ENCODE measurements around the gene POMGNT1. TPM values are rescaled to one million over a fixed set of nuclear protein-coding genes. Genes with fewer than 3 reads are reported as not detected.

Gene POMGNT1
- total RNA-seq, 1 experiment from 2014 or later = 92.5 TPM

- TF ChIP-seq CTCF (conservative IDR thresholded peaks at IDR 0.05; ENCODE audit: low read depth, low read length) (no peak), EZH2 (IDR thresholded peaks at IDR 0.05; ENCODE audit: low read length, unreplicated experiment) (no peak), EZH2phosphoT487 (IDR thresholded peaks at IDR 0.05; ENCODE audit: borderline replicate concordance, low read length) (no peak)
- no peak for ATAC-seq
- Histone ChIP-seq H3K9ac (ENCODE audit: low read length) (no peak overlapping the region), H3F3A (ENCODE audit: low read length, unreplicated experiment) (no peaks in the 10 kb centered on the region), H3K79me2 (ENCODE audit: low read length) (peaks cover 23% of the 10 kb centered on the region), H3K27me3 (ENCODE audit: low read length) (no peaks in the 10 kb centered on the region), H3K4me3 (ENCODE audit: low read length) (no peak overlapping the region), H2AFZ (ENCODE audit: low read length) (no peak overlapping the region), H3K9me2 (replicated peaks; ENCODE audit: low read length) (no peaks in the 10 kb centered on the region), H4K20me1 (ENCODE audit: low read length) (no peaks in the 10 kb centered on the region), H3K4me1 (ENCODE audit: insufficient read depth, low read length) (peaks cover 9% of the 10 kb centered on the region), H3K9me3 (ENCODE audit: low read length) (no peaks in the 10 kb centered on the region), H3K4me2 (ENCODE audit: low read length) (no peak overlapping the region), H3K27ac (ENCODE audit: low read length) (no peak overlapping the region), H3K36me3 (ENCODE audit: low read depth, low read length) (peaks cover 7% of the 10 kb centered on the region)
- POLR2A ChIA-PET (ENCODE audit: unreplicated experiment) = no interaction called here
- BruUV-seq (replicated peaks) = no TSS peak
- no peak for DNase-seq
- intact Hi-C loops (cut with micrococcal nuclease) = no loop called here
- CTCF ChIA-PET = no interaction called here
Measured at GRCh38 chr1:46194641-46195193, 3.5 kb downstream of the POMGNT1 start.

GRCh38 chr1:46193984-46194570 is 4.2 kb downstream of the POMGNT1 start:
- Histone ChIP-seq H3K4me1 (ENCODE audit: insufficient read depth, low read length) (peaks cover 13% of the 10 kb centered on the region), H3F3A (ENCODE audit: low read length, unreplicated experiment) (no peaks in the 10 kb centered on the region), H3K9me3 (ENCODE audit: low read length) (no peaks in the 10 kb centered on the region), H3K4me3 (ENCODE audit: low read length) (no peak overlapping the region), H3K9ac (ENCODE audit: low read length) (no peak overlapping the region), H3K27me3 (ENCODE audit: low read length) (no peaks in the 10 kb centered on the region), H4K20me1 (ENCODE audit: low read length) (no peaks in the 10 kb centered on the region), H3K27ac (ENCODE audit: low read length) (no peak overlapping the region), H3K4me2 (ENCODE audit: low read length) (no peak overlapping the region), H3K79me2 (ENCODE audit: low read length) (peaks cover 23% of the 10 kb centered on the region), H3K9me2 (replicated peaks; ENCODE audit: low read length) (no peaks in the 10 kb centered on the region), H2AFZ (ENCODE audit: low read length) (no peak overlapping the region), H3K36me3 (ENCODE audit: low read depth, low read length) (peaks cover 12% of the 10 kb centered on the region)
- no TSS peak for BruUV-seq (replicated peaks)
- intact Hi-C loops (cut with micrococcal nuclease) = no loop called here
- TF ChIP-seq CTCF (conservative IDR thresholded peaks at IDR 0.05; ENCODE audit: low read depth, low read length) (no peak), EZH2 (IDR thresholded peaks at IDR 0.05; ENCODE audit: low read length, unreplicated experiment) (no peak), EZH2phosphoT487 (IDR thresholded peaks at IDR 0.05; ENCODE audit: borderline replicate concordance, low read length) (no peak)
- ChIA-PET CTCF (no interaction called here), POLR2A (ENCODE audit: unreplicated experiment) (no interaction called here)
- DNase-seq (no peak), ATAC-seq (no peak)

GRCh38 chr1:46193285-46193684 is 4.9 kb downstream of the POMGNT1 start:
- peaks cover 17% of the 10 kb centered on the region for H3K36me3 ChIP-seq (ENCODE audit: low read depth, low read length)
- peaks cover 23% of the 10 kb centered on the region for H3K79me2 ChIP-seq (ENCODE audit: low read length)
- no peaks in the 10 kb centered on the region for H3F3A ChIP-seq (ENCODE audit: low read length, unreplicated experiment)
- no peaks in the 10 kb centered on the region for H3K9me3 ChIP-seq (ENCODE audit: low read length)
- H3K4me3 ChIP-seq (ENCODE audit: low read length) = no peak overlapping the region
- H3K27me3 ChIP-seq (ENCODE audit: low read length) = no peaks in the 10 kb centered on the region
- peaks cover 21% of the 10 kb centered on the region for H3K4me1 ChIP-seq (ENCODE audit: insufficient read depth, low read length)
- H3K27ac ChIP-seq (ENCODE audit: low read length) = no peak overlapping the region
- no peak overlapping the region for H3K9ac ChIP-seq (ENCODE audit: low read length)
- TF ChIP-seq EZH2 (IDR thresholded peaks at IDR 0.05; ENCODE audit: low read length, unreplicated experiment) (no peak), CTCF (conservative IDR thresholded peaks at IDR 0.05; ENCODE audit: low read depth, low read length) (no peak), EZH2phosphoT487 (IDR thresholded peaks at IDR 0.05; ENCODE audit: borderline replicate concordance, low read length) (no peak)
- DNase-seq (no peak), ATAC-seq (no peak)
- POLR2A ChIA-PET (ENCODE audit: unreplicated experiment) = no interaction called here
- no peaks in the 10 kb centered on the region for H3K9me2 ChIP-seq (replicated peaks; ENCODE audit: low read length)
- no peak overlapping the region for H2AFZ ChIP-seq (ENCODE audit: low read length)
- no TSS peak for BruUV-seq (replicated peaks)
- no peak overlapping the region for H3K4me2 ChIP-seq (ENCODE audit: low read length)
- intact Hi-C loops (cut with micrococcal nuclease) = no loop called here
- no peaks in the 10 kb centered on the region for H4K20me1 ChIP-seq (ENCODE audit: low read length)
- CTCF ChIA-PET = no interaction called here
